ENCODE results near the gene TBC1D24. TPM values are rescaled to one million over a fixed set of nuclear protein-coding genes. Genes with fewer than 3 reads are reported as not detected.
"Not testable (repeated sequence)": the region's sequence is repeated elsewhere in the genome, so short reads cannot be mapped to it uniquely, and the experiment has no call there.

The TBC1D24 gene
- total RNA-seq, 4 donors from 2014 or later: 8.7 to 14.8 (median 9.9) TPM

DNA sequence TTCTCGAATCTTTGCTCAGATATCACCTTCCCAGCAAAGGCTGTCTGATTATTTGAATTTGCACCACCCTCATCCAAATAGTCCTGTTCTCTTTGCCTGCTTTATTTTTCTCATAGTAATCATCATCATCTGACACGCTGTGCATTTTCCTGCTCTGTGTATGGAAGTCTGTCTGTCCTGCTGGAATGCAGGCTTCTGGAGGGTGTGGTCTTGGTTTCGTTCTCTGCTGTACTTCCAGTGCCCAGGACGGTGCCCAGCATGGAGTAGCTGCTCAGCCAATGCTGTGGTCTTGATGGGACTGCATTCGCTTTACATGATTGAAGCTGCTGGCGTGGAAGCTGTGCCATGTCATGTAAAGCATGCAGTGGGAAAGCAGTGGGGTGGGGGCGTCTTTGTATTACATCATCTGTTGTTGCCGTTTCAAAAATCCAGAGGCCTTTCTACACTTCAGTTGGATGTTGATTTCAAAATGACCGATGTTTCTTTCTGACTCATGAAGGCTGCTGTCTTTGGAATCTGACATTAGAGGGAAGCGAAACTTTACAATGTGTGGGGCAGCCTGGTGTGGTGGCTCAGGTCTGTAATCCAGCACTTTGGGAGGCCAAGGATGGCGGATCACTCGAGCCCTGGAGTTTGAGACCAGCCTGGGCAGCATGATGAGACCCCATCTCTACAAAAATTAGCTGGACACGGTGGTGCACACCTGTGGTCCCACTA, 79.9 kb downstream of the TBC1D24 start:
- ATAC-seq; intact Hi-C loops (cut with DNase I; ENCODE audit: low total_unique reads); H3K27me3 ChIP-seq; H3K4me1 ChIP-seq; H3K9me3 ChIP-seq; H3K36me3 ChIP-seq; H3K4me3 ChIP-seq; DNase-seq; H3K27ac ChIP-seq; in situ Hi-C loops (cut with MboI; ENCODE audit: low sequenced_read_pairs in 4 of 4): not testable (repeated sequence)

MicroRNAs encoded within 50 kb of the gene (microRNA counts, 767-probe panel; counts per million panel counts)
- 356 to 448 counts per million in 2 donors for microRNA hsa-miR-3178

Small RNA genes within 50 kb of the gene (microRNA-seq; reads per million reads assigned to microRNA genes)
- gene MIR3178 (ENCODE audit: borderline replicate concordance in 2 of 2) (0 reads per million in 2 donors), gene MIR6767 (ENCODE audit: borderline replicate concordance in 2 of 2) (0 to 1.2 reads per million in 2 donors), gene MIR6768 (ENCODE audit: borderline replicate concordance in 2 of 2) (0 reads per million in 2 donors)

Other genes with a start within 250 kb of the TBC1D24 start
- gene DNASE1L2, start 238.7 kb upstream of the TBC1D24 start, total RNA-seq: 1 to 10 TPM in 1 of 4 donors, under 1 TPM in 1, not detected in 2; 0.69 to 2.1 TPM
- 100 to 1,000 TPM in 1 of 4 donors, 10 to 100 TPM in 3; 74.0 to 137 (median 79.3) TPM for gene ECI1, start 223.5 kb upstream of the TBC1D24 start, total RNA-seq
- 100 to 1,000 TPM; 158 to 222 (median 172) TPM for gene RNPS1, start 207.0 kb upstream of the TBC1D24 start, total RNA-seq
- 10 to 100 TPM in 3 of 4 donors, 1 to 10 TPM in 1; 2.7 to 15.0 (median 10.9) TPM for gene ABCA3, start 134.4 kb upstream of the TBC1D24 start, total RNA-seq
- 1 to 10 TPM; 1.8 to 3.6 (median 2.4) TPM for gene CCNF, start 45.7 kb upstream of the TBC1D24 start, total RNA-seq
- under 1 TPM in 2 of 4 donors, not detected in 2; 0.33 to 0.91 TPM for gene TEDC2, start 15.0 kb upstream of the TBC1D24 start, total RNA-seq
- not detected for gene NTN3, start 3.8 kb upstream of the TBC1D24 start, total RNA-seq
- 10 to 100 TPM; 22.1 to 84.2 (median 56.2) TPM for gene ATP6V0C, start 38.8 kb downstream of the TBC1D24 start, total RNA-seq
- 10 to 100 TPM; 12.3 to 18.1 (median 13.7) TPM for gene AMDHD2, start 45.2 kb downstream of the TBC1D24 start, total RNA-seq
- gene CEMP1, start 56.3 kb downstream of the TBC1D24 start, total RNA-seq: not detected
- gene PDPK1, start 62.9 kb downstream of the TBC1D24 start, total RNA-seq: 10 to 100 TPM; 24.5 to 42.4 (median 34.7) TPM
- 10 to 100 TPM; 13.6 to 23.8 (median 14.7) TPM for gene KCTD5, start 207.4 kb downstream of the TBC1D24 start, total RNA-seq
- under 1 TPM in 2 of 4 donors, not detected in 2; 0.49 to 0.55 TPM for gene PRSS27, start 245.1 kb downstream of the TBC1D24 start, total RNA-seq